Type B pancreatic cell (in vitro differentiated cells): ENCODE results near the gene CAVIN2. TPM values are rescaled to one million over a fixed set of nuclear protein-coding genes. Genes with fewer than 3 reads are reported as not detected.

ENCODE experiments used
- DNase-seq: peaks from one replicate; pipeline ENCODE4 v3.0.0; 2021; ENCODE audit warnings: mixed read lengths; ENCODE audit not compliant: unreplicated experiment; ENCODE audit errors: extremely low spot score
- H3K27ac Mint-ChIP-seq: 2 replicates; pipeline ENCODE4 v1.8.0; 2021; ENCODE audit warnings: mild to moderate bottlenecking, mixed read lengths
- H3K27me3 Mint-ChIP-seq: 2 replicates; pipeline ENCODE4 v1.8.0; 2021; ENCODE audit warnings: mixed read lengths
- H3K36me3 Mint-ChIP-seq: 2 replicates; pipeline ENCODE4 v1.8.0; 2021; ENCODE audit warnings: mixed read lengths
- H3K4me1 Mint-ChIP-seq: one replicate; pipeline ENCODE4 v1.8.0; 2021; ENCODE audit warnings: mixed read lengths; ENCODE audit not compliant: unreplicated experiment
- H3K4me3 Mint-ChIP-seq: 2 replicates; pipeline ENCODE4 v1.8.0; 2021; ENCODE audit warnings: mild to moderate bottlenecking, mixed read lengths
- H3K9me3 Mint-ChIP-seq: 2 replicates; pipeline ENCODE4 v1.8.0; 2021; ENCODE audit warnings: mixed read lengths
- total RNA-seq: library from RNA; stranded (reverse); gene quantifications from 2 replicates; pipeline ENCODE4 v1.2.1, GENCODE V29; 2021; ENCODE audit warnings: low replicate concordance
- TF ChIP-seq, protein P1 (sequence below): fragments of 200-600 bp; sonication (generic); conservative IDR thresholded peaks from 2 replicates; pipeline ENCODE4 v1.5.0; 2021; ENCODE audit warnings: antibody characterized with exemption, mild to moderate bottlenecking

Gene CAVIN2
- total RNA-seq, 1 donor from 2014 or later, result 2.9 TPM

DNA sequence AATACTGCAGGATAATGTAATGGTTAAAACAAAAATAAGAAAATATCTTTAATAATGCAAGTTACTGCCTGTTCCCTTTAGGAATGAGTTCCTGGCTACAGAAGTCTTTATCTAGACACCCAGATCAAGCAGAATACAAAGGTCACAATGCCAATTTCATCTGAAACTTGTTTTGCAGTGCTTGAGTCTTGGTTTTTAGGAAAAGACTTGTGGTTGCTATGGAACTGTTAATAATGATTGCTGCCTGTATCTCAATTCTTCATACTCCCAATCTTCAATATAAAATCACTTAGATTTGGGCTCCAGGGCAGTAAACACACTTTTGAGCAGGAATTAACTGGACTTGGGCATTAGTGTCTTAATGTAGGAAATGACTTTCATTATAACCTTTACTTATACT, 14.2 kb downstream of the CAVIN2 start:
- Mint-ChIP-seq H3K27ac (no peak overlapping the region), H3K9me3 (peaks cover 11% of the 10 kb centered on the region), H3K36me3 (no peaks in the 10 kb centered on the region), H3K27me3 (no peaks in the 10 kb centered on the region), H3K4me3 (no peak overlapping the region), H3K4me1 (peaks cover 23% of the 10 kb centered on the region)
- TF ChIP-seq, protein P1, sequence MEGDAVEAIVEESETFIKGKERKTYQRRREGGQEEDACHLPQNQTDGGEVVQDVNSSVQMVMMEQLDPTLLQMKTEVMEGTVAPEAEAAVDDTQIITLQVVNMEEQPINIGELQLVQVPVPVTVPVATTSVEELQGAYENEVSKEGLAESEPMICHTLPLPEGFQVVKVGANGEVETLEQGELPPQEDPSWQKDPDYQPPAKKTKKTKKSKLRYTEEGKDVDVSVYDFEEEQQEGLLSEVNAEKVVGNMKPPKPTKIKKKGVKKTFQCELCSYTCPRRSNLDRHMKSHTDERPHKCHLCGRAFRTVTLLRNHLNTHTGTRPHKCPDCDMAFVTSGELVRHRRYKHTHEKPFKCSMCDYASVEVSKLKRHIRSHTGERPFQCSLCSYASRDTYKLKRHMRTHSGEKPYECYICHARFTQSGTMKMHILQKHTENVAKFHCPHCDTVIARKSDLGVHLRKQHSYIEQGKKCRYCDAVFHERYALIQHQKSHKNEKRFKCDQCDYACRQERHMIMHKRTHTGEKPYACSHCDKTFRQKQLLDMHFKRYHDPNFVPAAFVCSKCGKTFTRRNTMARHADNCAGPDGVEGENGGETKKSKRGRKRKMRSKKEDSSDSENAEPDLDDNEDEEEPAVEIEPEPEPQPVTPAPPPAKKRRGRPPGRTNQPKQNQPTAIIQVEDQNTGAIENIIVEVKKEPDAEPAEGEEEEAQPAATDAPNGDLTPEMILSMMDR, result no peak
- DNase-seq, result no peak

DNA sequence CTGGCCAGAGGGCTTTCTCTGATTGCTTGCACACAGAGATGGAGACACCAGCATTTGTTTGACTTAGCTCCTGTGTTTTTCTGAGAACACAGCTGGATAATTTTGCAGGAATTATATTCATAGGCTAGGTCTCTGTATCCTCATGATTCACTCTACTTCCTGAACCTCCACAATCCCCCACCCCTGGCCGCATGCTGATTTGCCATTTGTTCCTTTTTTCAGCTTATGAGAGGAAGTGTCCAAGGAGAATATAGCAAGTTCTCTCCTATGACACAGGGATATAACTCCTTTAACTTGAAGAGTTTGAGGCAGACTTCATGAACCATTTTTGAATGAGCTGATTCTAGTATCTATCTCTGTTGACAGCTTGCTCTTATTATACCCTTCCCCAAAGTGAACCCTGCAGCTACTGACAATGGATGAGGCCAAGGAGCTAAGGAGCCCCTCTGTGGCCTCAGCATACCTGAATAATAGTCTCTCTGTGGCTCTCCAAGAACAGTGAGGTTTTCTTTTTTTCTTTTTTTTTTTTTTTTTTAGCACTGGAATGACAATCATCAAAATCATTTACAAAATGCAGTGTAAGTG, 15.4 kb downstream of the CAVIN2 start:
- H3K36me3 Mint-ChIP-seq, result no peaks in the 10 kb centered on the region
- H3K4me3 Mint-ChIP-seq, result no peak overlapping the region
- H3K4me1 Mint-ChIP-seq, result peaks cover 18% of the 10 kb centered on the region
- no peaks in the 10 kb centered on the region for H3K27me3 Mint-ChIP-seq
- no peak overlapping the region for H3K27ac Mint-ChIP-seq
- TF ChIP-seq, protein P1, result no peak
- no peak for DNase-seq
- H3K9me3 Mint-ChIP-seq, result peaks cover 8% of the 10 kb centered on the region

DNA sequence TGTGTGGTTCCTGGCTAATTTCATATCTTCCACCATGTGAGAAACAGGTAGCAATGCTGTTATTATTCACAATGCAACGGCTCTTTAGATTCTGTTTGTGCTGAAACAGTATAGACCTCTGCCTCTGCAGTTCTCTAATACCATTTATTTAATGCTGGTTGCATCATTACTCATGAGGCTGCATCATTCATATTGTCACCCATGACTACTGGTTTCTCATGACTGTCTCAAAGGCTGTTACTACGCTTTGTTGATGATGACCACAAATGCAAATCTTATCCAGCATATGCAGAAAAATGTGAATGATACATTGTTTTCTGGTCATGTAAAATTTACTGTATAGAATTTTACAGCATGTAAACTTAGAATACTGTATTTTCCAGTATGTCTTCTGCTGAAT, 22.5 kb downstream of the CAVIN2 start:
- Mint-ChIP-seq H3K27ac (no peak overlapping the region), H3K4me3 (no peak overlapping the region), H3K27me3 (peaks cover 6% of the 10 kb centered on the region), H3K36me3 (no peaks in the 10 kb centered on the region), H3K9me3 (peaks cover 8% of the 10 kb centered on the region), H3K4me1 (peaks cover 4% of the 10 kb centered on the region)
- no peak for DNase-seq
- TF ChIP-seq, protein P1, result no peak

DNA sequence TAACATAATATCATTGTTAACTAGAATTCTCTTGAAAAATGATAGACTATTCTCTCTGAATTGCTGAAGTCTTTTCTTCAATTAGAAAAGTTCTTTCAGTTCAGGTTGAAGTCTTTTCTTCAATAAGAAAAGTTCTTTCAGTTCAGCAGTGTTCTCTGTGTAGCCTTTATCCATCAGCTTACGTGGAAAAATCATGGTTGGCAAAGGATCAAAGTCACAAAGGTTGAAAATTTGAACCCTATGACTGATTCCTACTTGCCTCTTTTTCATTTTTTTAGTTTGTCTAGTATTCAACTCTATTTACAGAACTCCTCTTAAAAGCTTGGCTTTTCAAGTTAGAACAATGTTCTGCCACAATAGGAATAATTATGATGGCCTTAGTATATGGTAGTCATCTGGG, 25.8 kb downstream of the CAVIN2 start:
- peaks cover 8% of the 10 kb centered on the region for H3K27me3 Mint-ChIP-seq
- peaks cover 12% of the 10 kb centered on the region for H3K4me1 Mint-ChIP-seq
- H3K27ac Mint-ChIP-seq, result no peak overlapping the region
- H3K9me3 Mint-ChIP-seq, result peaks cover 4% of the 10 kb centered on the region
- H3K4me3 Mint-ChIP-seq, result no peak overlapping the region
- TF ChIP-seq, protein P1, result no peak
- DNase-seq, result no peak
- H3K36me3 Mint-ChIP-seq, result no peaks in the 10 kb centered on the region

DNA sequence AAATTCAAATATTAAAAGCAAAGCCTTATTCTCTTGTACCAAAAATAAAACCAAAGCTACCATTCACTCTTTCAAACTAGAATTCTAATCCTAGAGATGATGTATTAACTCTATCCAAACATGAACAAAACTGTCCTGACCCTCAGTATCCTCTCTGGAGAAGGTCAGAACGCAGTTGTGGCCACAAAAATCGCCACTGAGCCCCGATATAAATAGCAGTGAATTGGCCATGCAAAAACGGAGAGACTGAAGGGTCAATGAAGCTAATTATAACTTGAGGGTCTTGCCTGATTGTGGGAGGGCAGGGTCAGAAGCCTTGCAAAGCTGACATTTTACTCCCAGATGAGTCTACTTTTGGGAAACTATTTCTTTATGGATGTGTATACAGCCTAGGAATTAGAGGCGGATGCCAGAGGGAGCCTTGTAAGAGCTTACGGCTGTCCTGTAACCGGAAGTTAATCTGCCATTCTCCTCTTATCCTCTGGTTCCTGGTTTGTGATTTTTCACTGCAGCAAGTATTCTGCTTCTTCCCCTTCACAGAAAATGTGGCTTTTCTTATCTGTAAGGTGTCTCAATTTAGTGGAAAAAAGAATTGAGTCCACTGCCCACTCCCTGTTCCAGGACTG, 28.1 kb downstream of the CAVIN2 start:
- H3K4me3 Mint-ChIP-seq, result no peak overlapping the region
- no peak overlapping the region for H3K27ac Mint-ChIP-seq
- H3K9me3 Mint-ChIP-seq, result peaks cover 4% of the 10 kb centered on the region
- peaks cover 12% of the 10 kb centered on the region for H3K4me1 Mint-ChIP-seq
- H3K36me3 Mint-ChIP-seq, result no peaks in the 10 kb centered on the region
- TF ChIP-seq, protein P1, result no peak
- no peak for DNase-seq
- H3K27me3 Mint-ChIP-seq, result peaks cover 11% of the 10 kb centered on the region
